GM12878 (cell line): Measurements from ENCODE around the gene GMPR2.

Experiments used
- BACH1 ChIP-seq: fragments of 450-650 bp; IDR thresholded peaks from 2 replicates; pipeline ENCODE4 v1.6.1; 2017; ENCODE audit warnings: mild to moderate bottlenecking, borderline replicate concordance
- CHD1 ChIP-seq: IDR thresholded peaks from 2 replicates; pipeline ENCODE4 v1.6.1; 2012; ENCODE audit warnings: low read depth, low read length, improper control_type of control experiment
- FOXK2 ChIP-seq: fragments of 450-650 bp; IDR thresholded peaks from 2 replicates; pipeline ENCODE4 v1.6.1; 2017; ENCODE audit warnings: mild to moderate bottlenecking, moderate library complexity
- JUND ChIP-seq: IDR thresholded peaks from 2 replicates; pipeline ENCODE4 v1.6.1; 2012; ENCODE audit warnings: low read depth, mild to moderate bottlenecking, low read length, improper control_type of control experiment, moderate library complexity
- POLR2A ChIP-seq: IDR thresholded peaks from 2 replicates; pipeline ENCODE4 v1.6.1; 2011; ENCODE audit warnings: low read depth, mild to moderate bottlenecking, low read length
- POLR2AphosphoS5 ChIP-seq: IDR thresholded peaks from 2 replicates; pipeline ENCODE4 v1.6.1; 2011; ENCODE audit warnings: mild to moderate bottlenecking, low read length, inconsistent platforms
- RAD21 ChIP-seq: IDR thresholded peaks from 2 replicates; pipeline ENCODE4 v1.6.1; 2011; ENCODE audit warnings: mild to moderate bottlenecking, low read depth, low read length, moderate library complexity; ENCODE audit not compliant: insufficient read depth
- RCOR1 ChIP-seq: conservative IDR thresholded peaks from 2 replicates; pipeline ENCODE4 v1.6.1; 2012; ENCODE audit warnings: low read depth, low read length, improper control_type of control experiment
- TAF1 ChIP-seq: IDR thresholded peaks from 2 replicates; pipeline ENCODE4 v1.6.1; 2011; ENCODE audit warnings: mild to moderate bottlenecking, low read depth, low read length, borderline replicate concordance
- TF ChIP-seq, protein P1 (sequence below): IDR thresholded peaks from 2 replicates; pipeline ENCODE4 v1.6.1; 2011; ENCODE audit warnings: borderline replicate concordance, low read depth, mild to moderate bottlenecking, moderate library complexity, mixed read lengths, low read length; ENCODE audit not compliant: insufficient read depth; ENCODE audit errors: extremely low read length
- TF ChIP-seq, protein P2 (sequence below), 3 experiments: IDR thresholded peaks in 2 of 3; conservative IDR thresholded peaks in 1 of 3; 2 replicates each; pipeline ENCODE4 v1.5.1; 2011; ENCODE audit warnings: low read depth in 3 of 3, low read length in 3 of 3, mild to moderate bottlenecking in 3 of 3, control low read depth in 2 of 3, moderate library complexity in 2 of 3, inconsistent platforms in 1 of 3, mixed read lengths in 1 of 3; ENCODE audit not compliant: control insufficient read depth in 2 of 3, insufficient read depth in 1 of 3; ENCODE audit errors: extremely low read depth in 1 of 3

- TF ChIP-seq JUND = no peak
- TF ChIP-seq FOXK2 = no peak
- no peak for TF ChIP-seq POLR2A
- no peak for TF ChIP-seq RAD21
- no peak for TF ChIP-seq BACH1
- TF ChIP-seq POLR2AphosphoS5 = no peak
- TF ChIP-seq, protein P1, sequence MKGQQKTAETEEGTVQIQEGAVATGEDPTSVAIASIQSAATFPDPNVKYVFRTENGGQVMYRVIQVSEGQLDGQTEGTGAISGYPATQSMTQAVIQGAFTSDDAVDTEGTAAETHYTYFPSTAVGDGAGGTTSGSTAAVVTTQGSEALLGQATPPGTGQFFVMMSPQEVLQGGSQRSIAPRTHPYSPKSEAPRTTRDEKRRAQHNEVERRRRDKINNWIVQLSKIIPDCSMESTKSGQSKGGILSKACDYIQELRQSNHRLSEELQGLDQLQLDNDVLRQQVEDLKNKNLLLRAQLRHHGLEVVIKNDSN = no peak
- TF ChIP-seq CHD1 = no peak
- TF ChIP-seq, protein P2, sequence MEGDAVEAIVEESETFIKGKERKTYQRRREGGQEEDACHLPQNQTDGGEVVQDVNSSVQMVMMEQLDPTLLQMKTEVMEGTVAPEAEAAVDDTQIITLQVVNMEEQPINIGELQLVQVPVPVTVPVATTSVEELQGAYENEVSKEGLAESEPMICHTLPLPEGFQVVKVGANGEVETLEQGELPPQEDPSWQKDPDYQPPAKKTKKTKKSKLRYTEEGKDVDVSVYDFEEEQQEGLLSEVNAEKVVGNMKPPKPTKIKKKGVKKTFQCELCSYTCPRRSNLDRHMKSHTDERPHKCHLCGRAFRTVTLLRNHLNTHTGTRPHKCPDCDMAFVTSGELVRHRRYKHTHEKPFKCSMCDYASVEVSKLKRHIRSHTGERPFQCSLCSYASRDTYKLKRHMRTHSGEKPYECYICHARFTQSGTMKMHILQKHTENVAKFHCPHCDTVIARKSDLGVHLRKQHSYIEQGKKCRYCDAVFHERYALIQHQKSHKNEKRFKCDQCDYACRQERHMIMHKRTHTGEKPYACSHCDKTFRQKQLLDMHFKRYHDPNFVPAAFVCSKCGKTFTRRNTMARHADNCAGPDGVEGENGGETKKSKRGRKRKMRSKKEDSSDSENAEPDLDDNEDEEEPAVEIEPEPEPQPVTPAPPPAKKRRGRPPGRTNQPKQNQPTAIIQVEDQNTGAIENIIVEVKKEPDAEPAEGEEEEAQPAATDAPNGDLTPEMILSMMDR (IDR thresholded peaks at IDR 0.05 in 2 of 3, conservative IDR thresholded peaks at IDR 0.05 in 1 of 3; ENCODE audit: control insufficient read depth in 2 of 3, extremely low read depth in 1 of 3, insufficient read depth in 1 of 3, low read depth in 3 of 3, low read length in 3 of 3) = no peak
- TF ChIP-seq TAF1 = no peak
- TF ChIP-seq RCOR1 = no peak
These were observed 45.0 kb downstream of the GMPR2 start for GRCh38 chr14:24277606-24278321.
